Measurements from ENCODE around the gene MCU.
"Not testable (repeated sequence)": the region's sequence is repeated elsewhere in the genome, so short reads cannot be mapped to it uniquely, and the experiment has no call there.

The MCU gene

DNA sequence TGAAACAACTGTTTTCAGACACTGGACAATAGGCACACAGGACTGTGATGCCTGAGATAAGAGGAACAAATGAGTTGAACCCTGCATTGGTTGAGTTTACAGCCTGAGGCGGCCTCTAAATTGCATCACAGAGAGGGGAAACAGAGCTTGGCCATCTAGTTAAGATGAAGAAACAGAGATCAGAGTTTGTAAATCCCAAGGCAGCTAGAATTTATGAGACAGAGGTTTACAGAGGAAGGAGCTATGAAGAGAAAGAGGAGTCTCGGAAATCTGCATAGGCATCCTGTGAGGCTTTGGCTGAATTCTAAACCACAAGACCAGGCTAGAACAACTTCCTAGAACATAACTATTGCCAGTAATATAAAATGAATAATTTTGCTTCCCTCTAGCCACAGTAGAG, 160.6 kb downstream of the MCU start:
- no peak for DNase-seq

DNA sequence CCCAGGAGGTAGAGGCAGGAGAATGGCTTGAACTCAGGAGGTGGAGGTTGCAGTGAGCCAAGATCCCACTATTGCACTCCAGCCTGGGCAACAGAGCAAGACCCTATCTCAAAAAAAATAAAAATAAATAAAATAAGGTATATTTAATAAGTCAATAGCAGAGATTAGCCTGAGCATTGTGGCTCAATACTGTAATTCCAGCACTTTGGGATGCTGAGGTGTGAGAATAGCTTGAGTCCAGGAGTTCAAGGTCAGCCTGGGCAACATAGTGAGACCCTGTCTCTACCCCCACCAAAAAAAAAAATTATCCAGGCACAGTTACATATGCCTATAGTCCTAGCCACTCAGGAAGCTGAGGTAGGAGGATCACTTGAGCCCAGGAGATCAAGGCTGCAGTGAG, 163.2 kb downstream of the MCU start:
- DNase-seq: no peak

DNA sequence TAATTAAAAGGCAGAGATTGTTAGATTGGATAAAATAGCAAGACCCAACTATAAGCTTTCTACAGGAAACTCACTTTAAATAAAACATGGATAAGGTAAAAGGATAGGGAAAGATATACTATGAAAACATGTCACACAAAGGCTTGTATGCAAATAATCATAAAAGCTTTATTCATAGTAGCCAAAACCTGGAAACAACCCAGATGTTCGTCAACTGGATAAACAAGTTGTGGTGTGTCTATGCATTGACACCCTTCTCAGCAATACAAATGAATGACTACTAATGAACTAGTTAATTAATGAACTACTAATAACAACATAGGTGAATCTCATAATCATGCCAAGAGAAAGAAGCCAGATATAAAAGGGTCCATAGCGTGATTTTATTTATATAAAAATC, 163.8 kb downstream of the MCU start:
- no peak for DNase-seq

DNA sequence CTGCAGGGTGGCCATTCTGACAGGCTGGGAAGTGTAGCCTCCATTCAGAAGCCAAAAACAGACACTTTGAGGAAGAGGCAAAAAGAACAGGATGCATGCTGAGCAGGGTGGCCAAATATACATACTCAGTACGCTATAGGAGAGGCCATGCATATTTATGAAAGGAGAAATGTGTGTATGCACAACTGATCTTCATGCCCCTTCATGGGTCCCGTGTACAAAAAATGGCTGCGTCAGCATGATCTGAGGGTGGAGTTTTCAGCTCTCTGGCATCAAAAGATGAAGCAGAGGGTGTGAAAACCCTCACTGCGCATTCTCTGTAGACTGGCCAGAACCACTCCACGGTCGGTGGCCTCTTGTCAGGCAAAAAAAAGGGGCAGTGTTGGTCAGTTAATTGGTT, 166.1 kb downstream of the MCU start:
- no peak for DNase-seq

DNA sequence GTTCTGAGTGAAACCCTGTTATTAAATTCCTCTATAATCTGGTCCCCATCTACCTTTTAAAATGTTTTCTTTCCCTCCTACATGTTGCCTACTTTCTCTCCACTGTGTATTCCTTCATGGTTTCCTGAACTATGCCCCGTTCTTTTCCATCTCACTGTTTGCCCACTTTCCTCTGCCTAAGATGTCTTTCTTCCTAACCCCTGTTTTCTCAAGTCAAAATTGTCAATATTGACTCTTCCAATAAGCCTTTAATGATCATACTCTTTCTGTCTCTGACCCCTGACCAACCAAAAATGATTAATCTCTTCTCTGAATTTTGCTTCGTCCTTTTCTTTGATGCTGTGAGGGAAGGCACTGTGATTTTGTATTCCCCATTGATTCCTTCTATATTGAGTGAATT, 171.0 kb downstream of the MCU start:
- peak; percentile 2 for DNase-seq

DNA sequence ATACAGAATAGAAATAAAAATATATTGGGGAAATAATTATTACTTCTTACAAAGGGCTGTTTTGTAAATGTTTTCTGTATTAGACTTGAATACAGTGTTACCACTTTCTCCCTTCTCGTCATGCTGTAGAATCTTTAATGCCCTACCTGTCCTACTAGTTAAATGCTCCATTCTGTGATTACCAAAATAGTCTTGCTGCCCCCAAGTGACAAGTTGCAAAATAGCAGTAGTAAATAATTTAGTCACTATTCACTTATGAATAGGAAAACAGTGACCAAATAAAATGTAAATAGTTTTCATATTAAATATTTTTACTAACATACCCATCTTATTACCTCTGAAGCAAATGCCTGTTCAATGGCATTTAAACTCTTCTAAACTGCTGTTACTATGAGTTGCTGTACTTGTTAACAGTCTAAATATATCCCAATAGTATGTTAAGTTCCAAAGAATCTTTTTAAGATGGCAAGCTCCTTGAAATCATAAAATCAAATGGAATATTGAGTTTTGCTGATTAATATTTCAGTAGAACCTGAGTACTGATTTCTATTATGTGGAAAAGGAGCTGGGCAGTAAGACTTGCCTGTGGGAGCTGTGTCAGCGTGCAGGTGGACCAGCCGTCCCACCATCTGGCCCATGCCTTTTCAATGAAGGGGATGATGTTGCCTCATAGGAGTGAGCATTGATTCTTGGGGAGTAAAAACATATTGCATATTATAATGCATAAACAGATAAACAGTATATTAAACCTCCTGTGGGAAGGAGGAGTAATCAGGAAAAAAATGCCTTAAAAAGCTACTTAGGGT, 183.5 kb downstream of the MCU start:
- DNase-seq: peak; percentile 43

DNA sequence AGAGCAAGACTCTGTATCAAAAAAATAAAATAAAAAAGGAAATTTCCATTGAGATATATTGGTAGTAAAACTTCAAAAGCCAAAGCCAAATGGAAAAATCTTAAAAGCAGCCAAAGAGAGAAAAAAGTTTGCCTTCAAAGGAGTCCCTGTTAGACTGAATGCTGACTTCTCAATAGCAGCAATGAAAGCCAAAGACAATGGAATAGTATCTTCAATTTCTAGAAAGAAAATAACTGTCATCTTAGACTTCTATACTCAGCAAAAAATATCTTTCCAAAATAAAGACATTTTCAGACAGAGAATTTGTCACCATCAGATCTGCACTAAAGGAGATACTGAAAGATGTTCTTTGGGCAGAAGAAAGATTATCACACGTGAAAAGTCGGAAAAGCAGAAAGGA, 187.3 kb downstream of the MCU start:
- no peak for DNase-seq

DNA sequence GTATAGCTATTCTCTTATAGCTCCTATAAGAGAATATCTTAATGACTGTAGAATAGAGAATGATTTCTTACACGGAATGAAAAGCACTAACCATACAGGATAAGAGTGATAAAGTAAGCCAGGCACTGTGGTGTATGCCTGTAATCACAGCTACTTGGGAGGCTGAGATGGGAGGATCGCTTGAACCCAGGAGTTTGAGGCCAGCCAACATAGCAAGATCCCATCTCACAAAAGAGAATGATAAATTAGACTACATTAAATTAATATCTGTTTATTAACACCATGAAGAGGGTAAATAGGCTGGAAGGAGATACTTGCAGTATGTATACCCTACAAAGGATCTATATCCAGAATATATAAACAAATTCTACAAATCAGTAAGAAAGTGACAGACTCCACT, 189.3 kb downstream of the MCU start:
- DNase-seq: no peak

DNA sequence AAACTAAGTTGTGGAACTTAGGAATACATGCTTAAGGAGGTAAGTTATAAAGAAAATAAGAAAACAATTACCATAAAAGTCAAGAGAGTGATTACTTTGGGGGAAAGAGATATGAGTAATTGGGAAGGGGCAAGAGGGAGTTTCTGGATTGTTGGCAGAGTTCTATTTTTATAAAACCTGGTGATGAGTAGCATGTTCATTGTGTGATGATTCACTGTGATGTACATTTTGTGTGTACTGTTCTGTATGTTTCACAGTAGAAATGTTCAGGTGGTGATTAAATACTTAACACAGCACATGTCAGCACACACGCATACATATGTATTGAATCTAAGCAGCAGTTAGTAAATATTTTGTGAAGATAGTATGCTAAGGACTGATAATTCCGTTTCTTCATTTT, 191.9 kb downstream of the MCU start:
- no peak for DNase-seq

DNA sequence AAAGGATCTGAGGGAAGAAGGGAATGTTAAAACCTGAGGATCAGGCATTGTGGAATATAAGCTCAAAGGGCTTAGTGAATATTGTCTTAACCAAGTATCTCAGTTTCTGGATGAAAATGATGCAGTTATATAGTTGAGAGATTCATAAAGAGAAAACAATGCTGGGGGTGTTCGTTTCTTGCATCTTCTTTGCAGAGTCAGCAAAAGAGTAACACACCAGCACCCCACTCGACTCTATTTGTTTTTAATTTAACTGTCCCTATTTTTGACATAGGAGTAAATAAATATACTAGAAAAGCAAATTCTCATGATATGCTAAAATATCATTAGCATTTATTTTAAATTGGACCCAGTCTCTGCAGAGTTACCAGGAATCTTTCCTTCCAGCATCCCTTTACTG, 194.0 kb downstream of the MCU start:
- no peak for DNase-seq

DNA sequence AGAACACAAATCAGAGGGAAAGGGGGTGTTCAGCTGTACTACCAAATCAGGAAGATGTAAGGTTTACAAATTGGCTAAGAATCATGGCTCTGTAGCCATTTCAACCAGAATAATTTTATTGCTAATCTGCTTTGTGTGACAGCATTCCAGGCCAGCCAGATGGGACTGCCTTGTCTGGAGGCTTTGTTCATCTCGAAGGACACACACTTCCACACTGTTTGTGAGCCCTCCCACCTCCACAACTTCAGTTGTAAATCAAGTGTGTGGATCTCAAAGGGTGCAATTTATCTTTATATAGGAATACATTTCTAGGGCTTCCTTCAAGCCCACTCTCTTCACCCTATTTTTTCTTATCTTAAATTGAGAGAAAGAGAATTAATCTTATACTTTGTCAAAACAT, 194.7 kb downstream of the MCU start:
- peak; percentile 24 for DNase-seq

DNA sequence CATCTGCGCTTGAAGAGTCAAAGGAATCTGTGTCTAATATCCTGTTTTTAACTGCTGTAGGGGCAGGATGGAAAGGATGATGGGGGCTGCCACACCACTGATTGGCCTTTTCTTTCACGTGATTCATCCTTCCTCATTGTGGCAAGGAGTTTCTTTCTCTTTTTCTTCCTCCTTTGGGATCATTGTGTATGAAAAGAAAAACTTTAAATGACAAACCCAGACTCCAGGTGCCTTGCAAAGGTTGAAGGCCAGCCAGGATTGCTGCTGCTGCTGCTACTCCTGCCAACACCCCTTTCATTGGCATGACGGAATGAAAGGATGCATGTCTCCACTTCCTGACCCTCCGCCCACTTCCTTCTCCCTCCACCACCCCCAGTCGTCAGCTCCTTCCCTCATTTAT, 195.1 kb downstream of the MCU start:
- DNase-seq: peak; percentile 1

DNA sequence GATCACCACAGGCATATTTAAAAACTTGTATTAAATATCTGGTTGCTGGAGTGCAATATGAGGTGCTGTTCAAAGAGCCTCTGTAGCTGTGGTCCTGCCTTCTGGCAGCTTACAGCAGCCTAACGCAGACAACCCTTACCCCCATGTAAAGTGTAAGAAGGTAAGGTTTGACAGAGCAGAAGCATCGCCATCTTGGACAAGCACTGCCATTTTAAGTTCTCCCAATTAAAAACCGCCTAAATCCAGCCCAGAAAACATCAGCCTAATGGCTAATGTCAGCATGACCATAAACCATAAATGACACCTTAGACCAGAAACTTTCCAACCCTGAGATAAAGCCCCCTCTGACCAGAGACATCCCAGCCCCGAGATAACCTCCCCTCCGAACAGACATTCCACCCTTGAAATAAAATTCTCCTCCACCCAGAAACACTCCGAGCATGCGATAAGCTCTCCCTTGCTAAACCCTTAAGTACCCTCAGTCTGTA, 196.3 kb downstream of the MCU start:
- no peak for DNase-seq

DNA sequence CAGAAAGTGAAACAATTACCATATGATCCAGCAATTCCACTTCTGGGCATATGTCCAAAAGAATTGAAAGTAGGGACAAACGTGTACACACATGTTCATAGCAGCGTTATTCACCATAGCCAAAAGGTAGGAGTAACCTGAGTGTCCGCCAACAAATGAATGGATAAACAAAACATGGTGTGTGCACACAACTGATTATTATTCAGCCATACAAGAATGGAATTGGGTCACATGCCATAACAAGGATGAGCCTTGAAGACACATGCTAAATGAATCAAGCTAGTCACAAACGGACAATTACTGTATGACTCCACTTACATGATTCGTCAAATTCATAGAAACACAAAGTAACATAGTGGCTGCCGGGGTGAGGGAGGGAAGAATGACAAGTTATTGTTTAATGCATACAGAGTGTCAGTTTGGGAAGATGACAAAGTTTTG, 197.5 kb downstream of the MCU start:
- peak; percentile 94 for DNase-seq

DNA sequence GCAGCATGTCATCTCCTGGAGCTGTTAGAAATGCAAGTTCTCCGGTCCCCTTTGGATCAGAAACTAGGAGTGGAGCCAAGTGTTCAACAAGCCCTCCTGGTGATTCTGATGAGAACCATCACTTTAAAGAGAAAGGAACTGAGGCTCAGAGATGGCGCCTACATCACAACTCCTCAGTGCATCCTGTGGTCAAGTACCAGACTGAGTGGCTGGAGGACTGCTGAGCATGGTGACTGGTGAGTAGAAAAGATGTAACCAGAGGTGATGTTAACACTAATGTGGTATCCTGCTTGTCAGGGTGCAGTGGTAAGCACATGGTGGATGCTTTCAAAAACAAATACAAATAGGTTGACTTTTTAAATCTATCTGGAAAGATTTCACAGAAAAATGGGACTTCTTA, 198.1 kb downstream of the MCU start:
- no peak for DNase-seq

DNA sequence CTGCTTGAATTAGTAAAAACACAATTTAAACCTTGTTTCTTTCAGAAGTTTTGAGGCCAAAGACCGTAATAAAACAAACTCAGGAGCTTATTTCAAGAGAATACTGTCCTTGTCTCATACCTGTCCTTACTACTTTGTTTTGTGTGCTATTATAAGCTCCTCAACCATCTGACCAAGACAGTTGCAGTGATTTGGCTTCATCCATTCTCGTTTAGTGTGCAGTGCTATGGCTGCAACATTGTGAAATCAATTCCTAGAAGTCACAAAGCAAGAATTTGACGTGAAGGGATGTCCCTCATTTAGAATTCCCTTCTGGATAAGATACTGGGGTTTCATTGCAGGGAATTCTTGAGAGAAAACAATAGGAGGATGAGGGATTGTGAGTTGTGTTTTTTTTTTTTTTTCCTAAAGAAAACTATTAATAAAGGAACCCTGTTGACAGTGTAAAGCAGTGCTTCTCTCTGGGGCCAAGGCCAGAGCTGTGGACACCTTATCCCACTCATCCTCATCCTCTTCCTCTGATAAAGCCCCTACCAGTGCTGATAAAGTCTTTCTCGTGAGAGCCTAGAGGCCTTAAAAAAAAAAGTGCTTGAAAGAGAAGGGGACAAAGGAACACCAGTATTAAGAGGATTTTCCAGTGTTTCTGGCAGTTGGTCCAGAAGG, 201.3 kb downstream of the MCU start, which contains the start of gene OIT3:
Gene OIT3, plus strand, starts transcription at position 604 of the 663 bp plus-strand sequence. CDS start 60 bp downstream, outside the sequence.
- no peak for DNase-seq

DNA sequence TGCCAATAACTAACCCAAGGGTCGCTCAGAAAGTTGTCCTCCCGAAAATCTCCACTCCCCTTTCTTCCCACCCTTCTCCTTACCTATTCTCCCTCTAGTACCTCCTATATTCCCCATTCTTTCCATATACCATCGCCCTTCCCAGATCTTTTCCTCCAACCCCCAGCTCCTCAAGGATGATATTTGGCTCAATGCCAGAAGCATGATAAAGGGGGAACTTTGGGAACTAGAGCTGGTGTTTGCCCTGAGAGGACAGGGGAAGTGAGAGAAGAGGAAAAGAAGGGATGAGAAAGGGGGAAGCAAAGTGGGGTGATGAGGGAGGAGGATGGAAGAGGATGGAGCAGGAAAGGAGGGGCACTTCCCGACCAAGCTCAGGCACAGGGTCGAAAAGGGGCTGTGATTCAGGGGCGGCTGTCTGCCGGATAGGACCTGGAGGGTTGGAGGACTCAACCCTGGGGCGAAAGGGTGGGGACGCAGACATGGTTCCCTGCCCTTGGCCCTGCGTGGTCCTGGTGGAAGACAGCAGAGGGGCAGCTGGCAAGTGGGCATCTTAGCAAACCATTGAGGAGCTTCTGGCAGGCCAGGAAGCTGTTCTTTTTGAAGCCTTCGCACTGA, 203.4 kb downstream of the MCU start:
- no peak for DNase-seq

DNA sequence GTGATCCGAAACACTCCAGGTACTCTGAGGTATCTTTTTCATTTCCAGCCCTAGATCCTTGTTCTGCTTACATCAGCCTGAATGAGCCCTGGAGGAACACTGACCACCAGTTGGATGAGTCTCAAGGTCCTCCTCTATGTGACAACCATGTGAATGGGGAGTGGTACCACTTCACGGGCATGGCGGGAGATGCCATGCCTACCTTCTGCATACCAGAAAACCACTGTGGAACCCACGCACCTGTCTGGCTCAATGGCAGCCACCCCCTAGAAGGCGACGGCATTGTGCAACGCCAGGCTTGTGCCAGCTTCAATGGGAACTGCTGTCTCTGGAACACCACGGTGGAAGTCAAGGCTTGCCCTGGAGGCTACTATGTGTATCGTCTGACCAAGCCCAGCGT, 206.7 kb downstream of the MCU start:
- DNase-seq: no peak

DNA sequence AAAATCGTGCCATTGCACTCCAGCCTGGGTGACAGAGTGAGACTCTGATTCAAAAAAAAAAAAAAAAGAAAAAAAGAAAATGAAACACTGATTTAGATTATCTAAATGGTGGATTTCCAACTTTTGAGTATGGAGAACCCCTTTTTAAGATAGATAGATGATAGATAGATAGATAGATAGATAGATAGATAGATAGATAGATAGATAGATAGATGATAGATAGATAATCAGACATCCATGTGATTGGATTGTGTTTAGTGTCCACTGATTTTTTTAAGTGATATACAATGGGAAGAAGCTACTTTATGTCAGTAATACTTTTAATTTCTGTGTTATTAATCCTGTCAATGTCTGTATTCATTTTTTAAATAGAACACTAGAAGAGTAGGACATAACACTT, 207.6 kb downstream of the MCU start:
- DNase-seq: no peak

DNA sequence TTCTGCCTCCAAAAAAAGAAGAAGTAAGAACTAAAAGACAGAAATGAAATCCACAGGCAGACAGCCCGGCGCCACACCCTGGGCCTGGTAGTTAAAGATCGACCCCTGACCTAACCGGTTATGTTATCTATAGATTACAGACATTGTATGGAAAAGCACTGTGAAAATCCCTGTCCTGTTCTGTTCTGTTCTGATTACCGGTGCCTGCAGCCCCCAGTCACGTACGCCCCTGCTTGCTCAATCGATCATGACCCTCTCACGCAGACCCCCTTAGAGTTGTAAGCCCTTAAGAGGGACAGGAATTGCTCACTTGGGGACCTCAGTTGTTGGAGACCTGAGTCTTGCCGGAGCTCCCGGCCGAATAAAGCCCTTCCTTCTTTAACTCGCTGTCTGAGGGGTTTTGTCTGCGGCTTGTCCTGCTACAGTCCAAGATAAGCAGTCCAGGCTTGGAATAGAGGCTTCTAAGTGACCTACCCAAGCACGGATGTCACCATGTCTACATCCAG, 212.1 kb downstream of the MCU start:
- not testable (repeated sequence) for DNase-seq

DNA sequence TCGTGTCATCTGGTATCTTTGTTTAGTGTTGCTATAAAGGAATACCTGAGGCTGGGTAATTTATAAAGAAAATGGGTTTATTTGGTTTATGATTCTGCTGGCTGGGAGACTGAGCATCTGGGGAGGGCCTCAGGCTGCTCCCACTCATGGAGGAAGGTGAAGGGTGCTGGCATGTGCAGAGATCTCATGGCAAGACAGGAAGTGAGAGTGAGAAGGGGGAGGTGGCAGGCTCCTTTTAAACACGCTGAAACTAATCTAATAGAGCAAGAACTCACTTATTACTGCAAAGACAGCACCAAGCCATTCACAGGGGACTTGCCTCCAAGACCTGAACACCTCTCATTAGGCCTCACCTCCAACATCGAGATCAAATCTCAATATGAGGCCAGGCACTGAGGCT, 212.9 kb downstream of the MCU start:
- no peak for DNase-seq

DNA sequence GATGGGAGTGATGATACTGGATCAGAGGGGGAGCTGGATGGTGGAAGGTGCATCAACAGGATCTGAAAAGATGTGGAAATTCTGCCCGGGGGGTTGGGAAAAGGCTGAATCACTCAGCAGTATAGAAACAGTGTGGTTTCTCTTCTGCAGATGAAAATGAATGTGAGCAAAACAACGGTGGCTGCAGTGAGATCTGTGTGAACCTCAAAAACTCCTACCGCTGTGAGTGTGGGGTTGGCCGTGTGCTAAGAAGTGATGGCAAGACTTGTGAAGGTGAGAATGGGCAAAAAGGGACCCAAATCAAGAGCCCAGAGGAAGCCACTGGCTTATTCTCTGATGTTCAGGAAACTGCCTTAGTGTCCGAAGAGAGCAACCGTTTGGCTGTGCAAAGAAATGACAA, 214.5 kb downstream of the MCU start:
- DNase-seq: no peak

DNA sequence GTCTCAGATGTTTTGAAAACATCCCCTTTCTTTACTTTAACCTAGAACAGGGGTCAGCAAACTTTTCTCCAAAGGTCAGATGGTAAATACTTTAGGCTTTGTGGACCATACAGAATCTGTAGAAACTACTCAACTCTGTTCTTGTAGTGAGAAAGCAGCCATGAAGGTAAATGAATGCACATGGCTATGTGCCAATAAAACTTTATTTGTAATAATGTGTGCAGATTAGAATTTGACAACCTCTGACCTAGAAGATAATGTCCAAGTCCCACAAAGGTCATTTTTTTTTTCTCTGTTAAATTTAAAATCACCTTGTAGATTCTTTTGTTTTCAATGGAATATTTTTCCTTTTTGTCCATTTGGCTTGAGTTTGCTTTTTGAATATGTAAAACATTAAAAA, 218.8 kb downstream of the MCU start:
- DNase-seq: no peak

DNA sequence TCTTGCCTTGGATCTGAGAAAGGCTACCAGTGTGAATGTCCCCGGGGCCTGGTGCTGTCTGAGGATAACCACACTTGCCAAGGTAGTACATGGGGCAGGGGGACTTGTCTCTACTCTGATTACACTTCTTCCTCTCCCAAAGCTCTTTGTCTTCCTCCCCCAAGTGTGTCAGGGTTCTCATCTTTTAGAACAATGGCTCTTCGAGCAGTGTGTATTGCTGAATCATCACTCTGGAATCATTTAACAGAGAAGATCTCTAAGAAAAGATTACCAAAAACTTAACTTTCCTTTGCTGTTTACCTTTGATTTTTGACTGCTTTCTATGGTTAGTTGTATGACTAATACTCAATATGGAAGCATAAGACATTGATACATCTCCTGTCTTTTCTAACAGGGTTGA, 219.8 kb downstream of the MCU start:
- DNase-seq: no peak

All from NCI-H69 (cell line).